DOHH2 (cell line): Measurements from ENCODE around the gene SPRN.

ENCODE experiments used
- CTCF ChIP-seq: fragments of 200-600 bp; sonication (generic); IDR thresholded peaks from one replicate; pipeline ENCODE4 v1.5.1; 2014; ENCODE audit warnings: antibody characterized with exemption, mild to moderate bottlenecking, low read depth, low read length; ENCODE audit not compliant: poor library complexity, severe bottlenecking
- EZH2phosphoT487 ChIP-seq: fragments of 200-600 bp; sonication (generic); IDR thresholded peaks from 2 replicates; pipeline ENCODE4 v1.6.1; 2017; ENCODE audit warnings: borderline replicate concordance, mild to moderate bottlenecking, antibody characterized with exemption, low read length, moderate library complexity, mixed read lengths

GRCh38 chr10:133419211-133419950 is 5.0 kb downstream of the SPRN start:
- TF ChIP-seq CTCF (no peak), EZH2phosphoT487 (no peak)
